COLO829 (cell line): Measurements from ENCODE around the gene ZNF652.

Source experiments
- DNase-seq: peaks from one replicate; pipeline ENCODE4 v3.0.0; 2012; ENCODE audit warnings: low spot score

ZNF652 gene

DNA sequence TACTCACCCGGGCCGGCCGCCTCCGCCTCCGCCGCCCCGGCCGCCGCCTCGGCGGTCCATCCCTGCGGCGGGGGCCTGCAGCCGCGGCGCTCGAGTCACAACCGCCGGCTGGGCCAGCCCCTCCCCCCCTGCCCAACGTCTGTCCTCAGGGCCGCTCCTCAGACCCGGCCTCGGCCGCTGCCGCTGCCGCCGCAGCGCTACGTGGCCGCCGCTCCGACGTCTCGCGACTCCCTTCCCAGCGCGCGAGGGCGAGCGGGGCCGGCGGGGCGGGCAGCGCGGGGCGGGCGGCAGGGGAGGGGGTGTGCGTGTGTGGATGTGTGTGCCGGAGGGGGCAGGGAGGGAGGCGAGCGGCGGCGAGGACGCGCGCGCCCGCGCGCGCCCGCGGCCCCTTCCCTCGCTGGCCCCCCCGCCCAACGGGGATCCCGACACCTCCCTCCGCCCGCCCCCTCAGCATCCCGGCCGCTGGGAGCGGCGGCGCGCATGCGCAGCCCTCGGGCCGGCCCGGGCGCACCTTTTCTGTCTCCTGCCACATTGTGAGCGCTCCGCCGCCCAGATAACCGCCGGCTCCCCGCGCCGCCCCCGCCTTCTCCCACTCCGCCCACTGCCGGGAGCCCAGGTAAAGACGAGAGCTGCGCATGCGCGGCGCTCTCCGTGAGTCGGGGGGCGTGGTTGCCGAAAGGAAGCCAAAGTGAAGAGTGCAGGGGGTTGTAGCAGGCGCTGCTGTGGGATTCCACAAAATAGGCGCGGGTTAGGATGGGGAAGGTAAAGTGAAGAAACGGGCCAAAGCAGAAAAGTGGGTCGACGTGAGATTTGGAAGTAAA is at the start of gene ZNF652:
TSS of gene ZNF652 (minus strand) at position 349 of the 821 bp plus-strand sequence. CDS start 44,525 bp downstream, outside the sequence.
- peak; percentile 95 for DNase-seq

DNA sequence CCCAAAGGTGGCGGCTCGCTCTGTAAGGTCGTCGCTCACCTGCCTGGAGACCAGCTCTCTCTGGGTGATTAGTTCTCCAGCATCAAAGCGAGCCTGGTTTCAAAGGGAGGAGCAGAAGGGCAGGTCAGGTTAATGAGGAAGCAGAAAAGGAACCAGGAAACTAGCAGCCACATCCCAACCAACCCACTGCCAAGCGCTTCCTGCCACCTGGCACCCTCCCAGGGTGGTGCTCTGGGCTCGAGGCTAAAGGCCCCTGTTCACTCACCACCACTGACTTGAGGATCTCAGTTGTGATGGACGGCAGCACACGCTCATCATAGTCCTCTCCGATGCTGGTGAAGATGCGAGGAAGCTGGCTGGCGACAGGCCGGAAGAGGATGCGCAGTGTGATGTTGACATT is 47.0 kb upstream of the ZNF652 start:
- DNase-seq = no peak

DNA sequence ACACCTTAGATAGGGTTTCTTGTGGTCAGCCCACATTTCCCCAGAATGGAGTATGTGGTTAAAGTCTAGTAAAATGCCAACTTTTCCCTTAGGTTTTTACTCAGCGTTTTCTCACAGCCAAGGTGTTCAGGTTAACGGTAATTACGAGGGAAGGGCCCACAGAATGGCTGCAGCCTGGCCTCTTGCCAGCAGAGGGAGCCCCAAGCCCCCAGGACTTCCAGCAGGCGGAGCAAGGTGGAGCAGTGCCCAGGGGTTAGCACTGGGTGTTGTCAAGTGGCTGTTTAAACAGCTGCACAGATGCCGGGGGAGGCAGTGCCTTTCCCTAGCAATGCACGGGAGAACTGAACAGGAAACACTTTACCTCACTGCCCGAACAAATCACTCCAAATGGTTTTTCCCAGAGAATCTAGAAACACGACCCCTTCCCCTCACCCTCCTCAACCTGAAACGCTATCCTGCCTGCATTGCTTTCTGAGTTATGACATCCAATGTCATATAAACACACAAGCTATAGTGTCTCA is 46.0 kb upstream of the ZNF652 start:
- DNase-seq = peak; percentile 76

DNA sequence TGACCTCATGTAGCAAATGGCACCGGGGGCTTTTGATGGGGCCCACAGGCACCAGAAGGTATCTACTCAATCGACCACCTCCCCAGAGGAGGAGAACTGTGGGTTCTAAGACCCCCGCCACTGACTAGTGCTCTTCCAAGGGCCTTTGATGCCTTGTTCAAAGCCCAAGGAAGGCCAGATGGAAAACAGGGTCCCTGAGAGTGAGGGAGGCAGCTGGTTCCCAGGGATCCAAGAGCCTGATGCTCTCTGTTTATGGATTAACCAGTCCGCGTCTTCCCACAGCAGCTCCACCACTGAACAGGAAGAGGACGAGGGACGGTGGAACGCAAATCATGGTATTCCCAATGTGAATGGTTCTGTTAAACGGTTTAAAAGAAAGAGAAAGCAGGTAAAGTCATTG is 45.0 kb upstream of the ZNF652 start:
- no peak for DNase-seq

DNA sequence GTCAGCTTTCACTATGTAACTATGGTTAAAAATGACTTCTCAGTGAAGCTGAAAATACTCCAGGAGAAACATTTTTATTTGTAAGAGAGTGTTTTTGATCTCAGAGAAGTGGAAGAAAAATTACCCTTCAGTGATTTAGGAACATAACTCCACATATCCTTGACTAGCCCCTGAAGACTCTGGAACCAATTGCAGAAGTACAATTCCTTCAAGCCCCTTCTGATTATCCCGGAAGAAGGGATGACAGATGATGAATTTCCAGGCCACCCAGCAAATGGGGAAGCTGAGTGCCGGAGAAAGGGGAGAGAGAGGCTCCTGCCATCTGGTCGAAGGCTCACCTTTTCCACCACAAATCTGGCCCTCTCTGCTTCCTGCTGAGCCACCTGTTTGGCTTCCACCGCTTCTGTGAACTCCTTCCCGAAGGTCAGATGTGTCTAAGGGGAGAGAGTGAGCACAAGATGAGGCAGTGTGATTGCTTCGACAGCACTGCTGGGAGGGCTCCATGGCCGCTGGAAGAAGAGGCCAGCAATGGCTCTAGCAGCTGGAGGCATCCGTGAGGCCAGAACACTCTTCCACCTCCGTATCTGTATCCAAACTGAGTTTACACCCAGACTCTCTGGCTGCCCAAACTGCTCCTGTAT is 44.5 kb upstream of the ZNF652 start:
- no peak for DNase-seq

GRCh38 chr17:49404906-49405305 is 42.9 kb upstream of the ZNF652 start:
- DNase-seq = no peak

DNA sequence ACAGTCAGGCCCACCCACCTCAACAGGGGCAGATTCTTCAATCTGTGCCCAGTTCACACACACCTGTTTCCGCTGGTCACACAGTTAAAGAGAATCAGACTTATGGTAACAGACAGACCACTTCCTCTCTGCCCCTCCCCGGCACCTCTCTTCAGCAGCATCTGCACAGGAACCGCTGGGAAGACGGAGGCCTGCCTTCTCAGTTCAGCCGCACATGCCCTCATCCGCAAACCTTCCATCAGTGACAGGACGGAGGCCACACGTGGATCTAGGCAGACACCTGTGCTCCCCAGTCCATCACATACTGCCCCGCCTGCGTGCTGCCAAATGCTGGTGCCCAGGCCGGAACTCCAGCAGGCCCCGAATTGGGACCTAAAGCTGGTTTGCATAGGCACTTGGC is 42.3 kb upstream of the ZNF652 start:
- DNase-seq = no peak

- DNase-seq = no peak
Measured at GRCh38 chr17:49403514-49404289, 41.7 kb upstream of the ZNF652 start.

DNA sequence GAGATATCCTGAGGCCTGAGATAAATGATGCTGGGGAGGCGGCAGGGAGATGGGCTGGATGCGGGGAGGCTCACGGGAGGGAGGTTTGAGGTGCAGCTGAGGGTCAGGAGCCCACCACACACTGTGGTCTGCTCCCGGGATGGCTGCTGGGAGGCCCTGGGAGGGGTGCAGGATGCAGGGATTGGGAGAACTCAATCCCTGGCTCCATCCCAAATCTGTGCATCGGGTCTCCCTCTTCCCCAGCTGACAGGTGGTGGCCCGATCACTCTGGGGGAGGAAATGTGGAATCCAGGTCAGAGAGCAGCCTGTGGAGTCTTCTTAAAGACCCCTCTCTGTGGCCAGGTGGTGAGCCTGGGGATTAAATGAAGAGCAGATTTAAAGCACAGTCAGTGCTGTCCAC is 40.7 kb upstream of the ZNF652 start:
- DNase-seq = no peak

- DNase-seq = peak; percentile 94
Measured at GRCh38 chr17:49401971-49402611, 40.0 kb upstream of the ZNF652 start.

DNA sequence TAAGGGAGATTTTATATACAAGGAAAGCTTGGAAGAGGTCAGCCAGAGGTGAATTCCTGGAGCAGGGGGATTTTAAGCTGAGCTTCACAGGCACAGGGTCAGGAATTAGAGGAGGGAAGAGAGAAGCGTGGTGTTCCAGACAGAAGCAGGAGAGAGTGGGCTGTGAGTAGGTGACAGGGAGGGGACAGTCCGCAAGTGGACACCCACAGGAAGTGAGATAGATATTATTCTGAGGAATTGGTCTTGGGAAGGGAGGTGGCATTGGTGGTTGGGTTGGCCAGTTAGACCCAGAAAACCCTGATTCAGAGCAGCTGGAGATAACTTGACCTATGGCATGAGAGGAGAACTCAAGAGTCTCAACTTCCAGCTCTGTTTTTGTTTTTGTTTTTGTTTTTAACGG is 37.9 kb upstream of the ZNF652 start:
- no peak for DNase-seq

- DNase-seq = no peak
Measured at GRCh38 chr17:49397586-49397985, 35.5 kb upstream of the ZNF652 start.

GRCh38 chr17:49393491-49394255 is 31.6 kb upstream of the ZNF652 start:
- DNase-seq = no peak

GRCh38 chr17:49390548-49391324 is 28.7 kb upstream of the ZNF652 start:
- peak; percentile 59 for DNase-seq

DNA sequence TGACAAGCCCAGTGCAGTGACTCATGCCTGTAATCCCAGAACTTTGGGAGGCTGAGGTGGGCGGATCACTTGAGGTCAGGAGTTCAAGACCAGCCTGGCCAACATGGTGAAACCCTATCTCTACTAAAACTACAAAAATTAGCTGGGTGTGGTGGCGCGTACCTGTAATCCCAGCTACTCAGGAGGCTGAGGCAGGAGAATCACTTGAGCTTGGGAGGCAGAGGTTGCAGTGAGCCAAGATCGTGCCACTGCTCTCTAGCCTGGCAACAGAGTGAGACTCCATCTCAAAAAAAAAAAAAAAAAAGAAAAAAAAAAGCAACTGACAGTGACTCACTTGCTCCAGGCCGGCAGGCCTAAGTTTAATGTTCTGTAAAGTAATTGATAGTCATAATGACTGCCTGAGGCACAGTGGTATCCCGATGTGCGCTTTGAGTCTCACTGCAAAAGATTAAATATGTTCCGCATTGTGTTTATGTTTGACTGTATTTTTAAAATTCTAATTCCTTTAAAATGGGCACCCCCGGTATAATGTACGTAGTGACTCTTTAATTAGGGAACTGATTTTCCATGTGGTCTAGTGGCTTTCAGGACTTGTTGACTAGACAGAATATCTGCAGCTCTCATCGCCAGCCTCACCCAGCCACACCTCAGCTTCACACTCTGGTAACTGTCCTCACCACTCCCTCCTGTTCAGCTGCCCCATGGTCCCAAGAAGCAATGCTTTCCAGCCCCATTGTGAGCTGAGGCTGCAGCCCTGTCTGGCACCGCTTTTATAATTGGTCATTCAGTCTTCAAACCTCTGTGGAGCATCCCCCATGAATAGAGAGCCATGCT is 27.7 kb upstream of the ZNF652 start:
- DNase-seq = peak; percentile 88

- DNase-seq = no peak
Measured at GRCh38 chr17:49388692-49389513, 26.9 kb upstream of the ZNF652 start.

GRCh38 chr17:49388290-49388640 is 26.2 kb upstream of the ZNF652 start:
- DNase-seq = no peak

GRCh38 chr17:49387498-49388289 is 25.6 kb upstream of the ZNF652 start:
- no peak for DNase-seq
